Endodermal cell (in vitro differentiated cells): ENCODE measurements around the gene LINGO4. TPM values are rescaled to one million over a fixed set of nuclear protein-coding genes. Genes with fewer than 3 reads are reported as not detected.
A peak's percentile ranks its signal among the peaks of the same experiment; 100 is the strongest.

Source experiments
- DNase-seq: peaks from one replicate; pipeline ENCODE4 v3.0.0-alpha.2; 2017
- H3K27ac ChIP-seq: 2 replicates; pipeline ENCODE4 v1.5.1; 2013; ENCODE audit warnings: mild to moderate bottlenecking, low read depth, low read length, moderate library complexity
- H3K27me3 ChIP-seq: 2 replicates; pipeline ENCODE4 v1.6.1; 2013; ENCODE audit warnings: mild to moderate bottlenecking, low read length, moderate library complexity; ENCODE audit not compliant: insufficient read depth, control insufficient read depth, poor library complexity, severe bottlenecking
- H3K36me3 ChIP-seq: 2 replicates; pipeline ENCODE4 v1.7.0; 2013; ENCODE audit warnings: mild to moderate bottlenecking, low read length, moderate library complexity; ENCODE audit not compliant: control insufficient read depth, insufficient read depth
- H3K4me1 ChIP-seq: one replicate; pipeline ENCODE4 v1.7.0; 2013; ENCODE audit warnings: low read length; ENCODE audit not compliant: control insufficient read depth, insufficient read depth
- H3K4me3 ChIP-seq: 2 replicates; pipeline ENCODE4 v1.5.1; 2013; ENCODE audit warnings: mild to moderate bottlenecking, low read length, moderate library complexity
- H3K9ac ChIP-seq: 2 replicates; pipeline ENCODE4 v1.6.1; 2013; ENCODE audit warnings: mild to moderate bottlenecking, low read length, moderate library complexity; ENCODE audit not compliant: poor library complexity, severe bottlenecking; ENCODE audit errors: extremely low read depth
- H3K9me3 ChIP-seq: 2 replicates; pipeline ENCODE4 v1.6.1; 2013; ENCODE audit warnings: mild to moderate bottlenecking, low read length, moderate library complexity; ENCODE audit not compliant: control insufficient read depth
- H3K27ac Mint-ChIP-seq: 2 replicates; pipeline ENCODE4 v1.8.0; 2020; ENCODE audit warnings: mixed read lengths
- H3K27me3 Mint-ChIP-seq: 2 replicates; pipeline ENCODE4 v1.8.0; 2021; ENCODE audit warnings: mild to moderate bottlenecking, mixed read lengths; ENCODE audit not compliant: insufficient read depth
- H3K36me3 Mint-ChIP-seq: 2 replicates; pipeline ENCODE4 v1.8.0; 2020; ENCODE audit warnings: low read depth, mixed read lengths
- H3K4me1 Mint-ChIP-seq: 2 replicates; pipeline ENCODE4 v1.8.0; 2020; ENCODE audit warnings: mixed read lengths
- H3K4me3 Mint-ChIP-seq: 2 replicates; pipeline ENCODE4 v1.8.0; 2020; ENCODE audit warnings: mild to moderate bottlenecking, moderate library complexity, mixed read lengths
- H3K9me3 Mint-ChIP-seq: 2 replicates; pipeline ENCODE4 v1.8.0; 2020; ENCODE audit warnings: mild to moderate bottlenecking, mixed read lengths
- CTCF ChIP-seq: fragments of 200-600 bp; sonication (generic); conservative IDR thresholded peaks from 2 replicates; pipeline ENCODE4 v1.5.0; 2021; ENCODE audit warnings: antibody characterized with exemption, mild to moderate bottlenecking
- WGBS, 2 experiments: methylation state at CpG; one replicate each; pipeline versions ENCODE4 v1.1.5 to v1.1.7; 2013; ENCODE audit warnings: missing lambda C conversion rate in 2 of 2, mixed read lengths in 1 of 2; ENCODE audit not compliant: insufficient coverage in 1 of 2, insufficient read length in 1 of 2; 5-methylcytosine and 5-hydroxymethylcytosine counted together
- total RNA-seq, 2 donors: library from RNA; stranded (reverse); fragmentation: NEBNext Ultra II Directional in 1 of 2; extraction: Animal tissue kit (Norgen Biotek cat#: 25700) in 1 of 2; gene quantifications; 2 replicates in 1 of 2; 3 replicates in 1 of 2; pipeline ENCODE4 v1.2.1, GENCODE V29; 2021

LINGO4 gene
- total RNA-seq, 2 donors from 2014 or later, result not detected

GRCh38 chr1:151830055-151830454 is 24.8 kb upstream of the LINGO4 start:
- Mint-ChIP-seq H3K27ac (no peak overlapping the region), H3K36me3 (no peaks in the 10 kb centered on the region), H3K4me1 (peaks cover 20% of the 10 kb centered on the region), H3K4me3 (no peak overlapping the region), H3K27me3 (no peaks in the 10 kb centered on the region), H3K9me3 (no peaks in the 10 kb centered on the region)
- Histone ChIP-seq H3K36me3 (no peaks in the 10 kb centered on the region), H3K9ac (no peak overlapping the region), H3K27ac (no peak overlapping the region), H3K27me3 (no peaks in the 10 kb centered on the region), H3K9me3 (no peaks in the 10 kb centered on the region), H3K4me1 (no peaks in the 10 kb centered on the region), H3K4me3 (no peak overlapping the region)
- no peak for DNase-seq
- WGBS, 2 experiments, result 64% methylated on average over 6 of the region's 6 CpGs; no CpG with 5 or more reads in 1 of the 2 experiments
- no peak for TF ChIP-seq CTCF

- Histone ChIP-seq H3K27me3 (no peaks in the 10 kb centered on the region), H3K9ac (no peak overlapping the region), H3K9me3 (no peaks in the 10 kb centered on the region), H3K4me3 (no peak overlapping the region), H3K36me3 (no peaks in the 10 kb centered on the region), H3K4me1 (no peaks in the 10 kb centered on the region), H3K27ac (peak overlapping the region; percentile 21)
- Mint-ChIP-seq H3K4me1 (peaks cover 20% of the 10 kb centered on the region), H3K36me3 (no peaks in the 10 kb centered on the region), H3K9me3 (no peaks in the 10 kb centered on the region), H3K4me3 (no peak overlapping the region), H3K27ac (no peak overlapping the region), H3K27me3 (no peaks in the 10 kb centered on the region)
- no peak for DNase-seq
- WGBS, 2 experiments, result 50 to 92% methylated on average over 2 to 4 of the region's 4 CpGs
- no peak for TF ChIP-seq CTCF
These were observed 24.3 kb upstream of the LINGO4 start for GRCh38 chr1:151829352-151830046.

- no peak for TF ChIP-seq CTCF
- Mint-ChIP-seq H3K36me3 (no peaks in the 10 kb centered on the region), H3K27ac (no peak overlapping the region), H3K4me3 (no peak overlapping the region), H3K4me1 (peaks cover 20% of the 10 kb centered on the region), H3K27me3 (no peaks in the 10 kb centered on the region), H3K9me3 (no peaks in the 10 kb centered on the region)
- Histone ChIP-seq H3K27ac (peak overlapping the region; percentile 21), H3K36me3 (no peaks in the 10 kb centered on the region), H3K27me3 (no peaks in the 10 kb centered on the region), H3K9ac (no peak overlapping the region), H3K9me3 (no peaks in the 10 kb centered on the region), H3K4me3 (no peak overlapping the region), H3K4me1 (no peaks in the 10 kb centered on the region)
- DNase-seq, result peak; percentile 92
- 17 to 18% methylated on average over 10 to 12 of the region's 12 CpGs for WGBS, 2 experiments
These were observed 23.7 kb upstream of the LINGO4 start for GRCh38 chr1:151828921-151829320.
